ENCODE data around the gene KRABD2.

The KRABD2 gene

DNA sequence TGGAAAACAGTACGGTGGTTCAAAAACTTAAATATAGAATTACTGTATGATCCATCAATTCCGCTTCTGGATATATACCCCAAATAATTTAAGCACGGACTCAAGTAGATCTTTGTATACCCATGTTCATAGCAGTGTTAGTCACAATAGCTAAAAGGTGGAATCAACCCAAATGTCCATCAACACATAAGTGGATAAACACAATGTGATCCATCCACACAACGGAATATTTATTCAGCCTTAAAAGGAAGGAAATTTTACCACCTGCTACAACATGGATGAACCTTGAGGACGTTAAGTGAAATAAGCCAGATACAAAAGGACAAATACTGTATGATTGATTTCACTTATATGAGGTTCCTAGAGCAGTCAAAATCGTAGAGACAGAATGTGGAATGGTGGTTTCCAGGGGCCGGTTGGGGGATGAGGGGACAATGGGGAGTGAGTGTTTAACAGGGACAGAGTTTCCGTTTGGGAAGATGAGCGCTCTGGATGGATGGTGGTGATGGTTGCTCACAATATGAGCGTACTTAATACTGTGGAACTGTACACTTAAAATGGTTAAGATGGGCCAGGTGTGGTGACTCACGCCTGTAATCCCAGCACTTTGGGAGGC lies 26.5 kb upstream of the KRABD2 start:
- Histone ChIP-seq H3K4me3 (ENCODE audit: low read depth in 1 of 3, low read length in 3 of 3) (no peak overlapping the region), H3K27ac (ENCODE audit: low read depth in 1 of 2, low read length in 2 of 2) (no peak overlapping the region), H3K27me3 (ENCODE audit: control insufficient read depth in 4 of 4, insufficient read depth in 4 of 4, low read length in 3 of 4) (no peaks in the 10 kb centered on the region), H3K9me3 (ENCODE audit: control insufficient read depth in 4 of 4, low read length in 3 of 4) (no peaks in the 10 kb centered on the region), H3K9ac (ENCODE audit: low read depth in 1 of 2, low read length in 2 of 2) (no peak overlapping the region), H3K36me3 (ENCODE audit: control insufficient read depth in 4 of 4, insufficient read depth in 3 of 4, low read depth in 1 of 4, low read length in 3 of 4) (no peaks in the 10 kb centered on the region), H3K4me1 (ENCODE audit: control insufficient read depth in 4 of 4, insufficient read depth in 4 of 4, low read length in 3 of 4) (no peaks in the 10 kb centered on the region)
- TF ChIP-seq JUND (IDR thresholded peaks at IDR 0.05), result no peak
- no peak for TF ChIP-seq EGR1 (IDR thresholded peaks at IDR 0.05; ENCODE audit: low read depth in 2 of 2)
- TF ChIP-seq TAF1 (conservative IDR thresholded peaks at IDR 0.05), result no peak
- TF ChIP-seq SP1 (IDR thresholded peaks at IDR 0.05), result no peak
- TF ChIP-seq, protein P1, sequence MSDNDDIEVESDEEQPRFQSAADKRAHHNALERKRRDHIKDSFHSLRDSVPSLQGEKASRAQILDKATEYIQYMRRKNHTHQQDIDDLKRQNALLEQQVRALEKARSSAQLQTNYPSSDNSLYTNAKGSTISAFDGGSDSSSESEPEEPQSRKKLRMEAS (IDR thresholded peaks at IDR 0.05), result no peak
- TF ChIP-seq FOXA2 (IDR thresholded peaks at IDR 0.05), result no peak
- TF ChIP-seq GABPA (IDR thresholded peaks at IDR 0.05 in 1 of 2, conservative IDR thresholded peaks at IDR 0.05 in 1 of 2), result no peak
- TF ChIP-seq, protein P2, sequence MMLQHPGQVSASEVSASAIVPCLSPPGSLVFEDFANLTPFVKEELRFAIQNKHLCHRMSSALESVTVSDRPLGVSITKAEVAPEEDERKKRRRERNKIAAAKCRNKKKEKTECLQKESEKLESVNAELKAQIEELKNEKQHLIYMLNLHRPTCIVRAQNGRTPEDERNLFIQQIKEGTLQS (IDR thresholded peaks at IDR 0.05), result no peak
- no peak for TF ChIP-seq RXRA (IDR thresholded peaks at IDR 0.05)
- no peak for TF ChIP-seq FOXA1 (IDR thresholded peaks at IDR 0.05)
- no peak for TF ChIP-seq YY1 (IDR thresholded peaks at IDR 0.05)
- no peak for TF ChIP-seq HNF4G (IDR thresholded peaks at IDR 0.05)
- TF ChIP-seq, protein P3, sequence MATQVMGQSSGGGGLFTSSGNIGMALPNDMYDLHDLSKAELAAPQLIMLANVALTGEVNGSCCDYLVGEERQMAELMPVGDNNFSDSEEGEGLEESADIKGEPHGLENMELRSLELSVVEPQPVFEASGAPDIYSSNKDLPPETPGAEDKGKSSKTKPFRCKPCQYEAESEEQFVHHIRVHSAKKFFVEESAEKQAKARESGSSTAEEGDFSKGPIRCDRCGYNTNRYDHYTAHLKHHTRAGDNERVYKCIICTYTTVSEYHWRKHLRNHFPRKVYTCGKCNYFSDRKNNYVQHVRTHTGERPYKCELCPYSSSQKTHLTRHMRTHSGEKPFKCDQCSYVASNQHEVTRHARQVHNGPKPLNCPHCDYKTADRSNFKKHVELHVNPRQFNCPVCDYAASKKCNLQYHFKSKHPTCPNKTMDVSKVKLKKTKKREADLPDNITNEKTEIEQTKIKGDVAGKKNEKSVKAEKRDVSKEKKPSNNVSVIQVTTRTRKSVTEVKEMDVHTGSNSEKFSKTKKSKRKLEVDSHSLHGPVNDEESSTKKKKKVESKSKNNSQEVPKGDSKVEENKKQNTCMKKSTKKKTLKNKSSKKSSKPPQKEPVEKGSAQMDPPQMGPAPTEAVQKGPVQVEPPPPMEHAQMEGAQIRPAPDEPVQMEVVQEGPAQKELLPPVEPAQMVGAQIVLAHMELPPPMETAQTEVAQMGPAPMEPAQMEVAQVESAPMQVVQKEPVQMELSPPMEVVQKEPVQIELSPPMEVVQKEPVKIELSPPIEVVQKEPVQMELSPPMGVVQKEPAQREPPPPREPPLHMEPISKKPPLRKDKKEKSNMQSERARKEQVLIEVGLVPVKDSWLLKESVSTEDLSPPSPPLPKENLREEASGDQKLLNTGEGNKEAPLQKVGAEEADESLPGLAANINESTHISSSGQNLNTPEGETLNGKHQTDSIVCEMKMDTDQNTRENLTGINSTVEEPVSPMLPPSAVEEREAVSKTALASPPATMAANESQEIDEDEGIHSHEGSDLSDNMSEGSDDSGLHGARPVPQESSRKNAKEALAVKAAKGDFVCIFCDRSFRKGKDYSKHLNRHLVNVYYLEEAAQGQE (IDR thresholded peaks at IDR 0.05), result no peak
- TF ChIP-seq HNF4A (conservative IDR thresholded peaks at IDR 0.05), result no peak
- TF ChIP-seq, protein P4, sequence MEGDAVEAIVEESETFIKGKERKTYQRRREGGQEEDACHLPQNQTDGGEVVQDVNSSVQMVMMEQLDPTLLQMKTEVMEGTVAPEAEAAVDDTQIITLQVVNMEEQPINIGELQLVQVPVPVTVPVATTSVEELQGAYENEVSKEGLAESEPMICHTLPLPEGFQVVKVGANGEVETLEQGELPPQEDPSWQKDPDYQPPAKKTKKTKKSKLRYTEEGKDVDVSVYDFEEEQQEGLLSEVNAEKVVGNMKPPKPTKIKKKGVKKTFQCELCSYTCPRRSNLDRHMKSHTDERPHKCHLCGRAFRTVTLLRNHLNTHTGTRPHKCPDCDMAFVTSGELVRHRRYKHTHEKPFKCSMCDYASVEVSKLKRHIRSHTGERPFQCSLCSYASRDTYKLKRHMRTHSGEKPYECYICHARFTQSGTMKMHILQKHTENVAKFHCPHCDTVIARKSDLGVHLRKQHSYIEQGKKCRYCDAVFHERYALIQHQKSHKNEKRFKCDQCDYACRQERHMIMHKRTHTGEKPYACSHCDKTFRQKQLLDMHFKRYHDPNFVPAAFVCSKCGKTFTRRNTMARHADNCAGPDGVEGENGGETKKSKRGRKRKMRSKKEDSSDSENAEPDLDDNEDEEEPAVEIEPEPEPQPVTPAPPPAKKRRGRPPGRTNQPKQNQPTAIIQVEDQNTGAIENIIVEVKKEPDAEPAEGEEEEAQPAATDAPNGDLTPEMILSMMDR (IDR thresholded peaks at IDR 0.05; ENCODE audit: low read depth, low read length, missing input control), result no peak
- TF ChIP-seq NR2F2 (IDR thresholded peaks at IDR 0.05), result no peak
- no peak for TF ChIP-seq RAD21 (IDR thresholded peaks at IDR 0.05)
- TF ChIP-seq, protein P5, sequence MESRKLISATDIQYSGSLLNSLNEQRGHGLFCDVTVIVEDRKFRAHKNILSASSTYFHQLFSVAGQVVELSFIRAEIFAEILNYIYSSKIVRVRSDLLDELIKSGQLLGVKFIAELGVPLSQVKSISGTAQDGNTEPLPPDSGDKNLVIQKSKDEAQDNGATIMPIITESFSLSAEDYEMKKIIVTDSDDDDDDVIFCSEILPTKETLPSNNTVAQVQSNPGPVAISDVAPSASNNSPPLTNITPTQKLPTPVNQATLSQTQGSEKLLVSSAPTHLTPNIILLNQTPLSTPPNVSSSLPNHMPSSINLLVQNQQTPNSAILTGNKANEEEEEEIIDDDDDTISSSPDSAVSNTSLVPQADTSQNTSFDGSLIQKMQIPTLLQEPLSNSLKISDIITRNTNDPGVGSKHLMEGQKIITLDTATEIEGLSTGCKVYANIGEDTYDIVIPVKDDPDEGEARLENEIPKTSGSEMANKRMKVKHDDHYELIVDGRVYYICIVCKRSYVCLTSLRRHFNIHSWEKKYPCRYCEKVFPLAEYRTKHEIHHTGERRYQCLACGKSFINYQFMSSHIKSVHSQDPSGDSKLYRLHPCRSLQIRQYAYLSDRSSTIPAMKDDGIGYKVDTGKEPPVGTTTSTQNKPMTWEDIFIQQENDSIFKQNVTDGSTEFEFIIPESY (IDR thresholded peaks at IDR 0.05), result no peak
- DNase-seq (ENCODE audit: low spot score), result no peak
- WGBS, result 87% methylated on average over 11 of the region's 11 CpGs

Measured in liver (tissue), 8 donors.